Frontal cortex (tissue), 4 donors: ENCODE measurements around the gene PORCN. TPM values are rescaled to one million over a fixed set of nuclear protein-coding genes. Genes with fewer than 3 reads are reported as not detected.

Experiments used
- DNase-seq, 2 donors: peaks; one replicate each; pipeline ENCODE4 v3.0.0; 2012; ENCODE audit warnings: low spot score in 2 of 2
- FAIRE-seq: peaks from 2 replicates; lab custom pipeline; 2012; peaks lifted over from hg19 to GRCh38; lab: Jason Lieb, UNC
- total RNA-seq: library from RNA; depleted of rRNA; stranded (reverse); fragments of >200 nt; gene quantifications from one replicate; pipeline ENCODE4 v1.2.3, GENCODE V29; 2014
- donor health status: control.
- donor health status: control.
- donor health status: control.

Gene PORCN
- total RNA-seq, 1 donor from 2014 or later: 7.3 TPM

GRCh38 chrX:48475774-48476577, 32.8 kb upstream of the PORCN start, which contains the start of gene FTSJ1:
Gene FTSJ1, plus strand, starts transcription at chrX:48476199. Its CDS starts 1,849 bp downstream, at chrX:48478048.
- no peak for FAIRE-seq

GRCh38 chrX:48476919-48477318, 31.9 kb upstream of the PORCN start:
- DNase-seq (no peak), FAIRE-seq (no peak)

More at GRCh38 chrX:48475774-48476577, 32.8 kb upstream of the PORCN start, which contains the start of gene FTSJ1:
- DNase-seq: peak; percentile 72 to 76

- no peak for DNase-seq
- FAIRE-seq: no peak
These were observed 30.6 kb upstream of the PORCN start for GRCh38 chrX:48477960-48478755.

GRCh38 chrX:48478806-48479205, 30.0 kb upstream of the PORCN start:
- FAIRE-seq: no peak
- no peak for DNase-seq

GRCh38 chrX:48480142-48480541, 28.6 kb upstream of the PORCN start:
- FAIRE-seq: no peak
- no peak for DNase-seq

- no peak for FAIRE-seq
- no peak for DNase-seq
These were observed 28.2 kb upstream of the PORCN start for GRCh38 chrX:48480583-48480982.

- FAIRE-seq (no peak), DNase-seq (no peak)
These were observed 26.3 kb upstream of the PORCN start for GRCh38 chrX:48482526-48482925.

GRCh38 chrX:48487362-48487798, 21.4 kb upstream of the PORCN start:
- DNase-seq: no peak
- no peak for FAIRE-seq

GRCh38 chrX:48488034-48488433, 20.8 kb upstream of the PORCN start:
- DNase-seq (no peak), FAIRE-seq (no peak)

- DNase-seq (no peak), FAIRE-seq (no peak)
These were observed 19.5 kb upstream of the PORCN start for GRCh38 chrX:48489296-48489695.

GRCh38 chrX:48489892-48490291, 18.9 kb upstream of the PORCN start:
- DNase-seq (no peak), FAIRE-seq (no peak)

GRCh38 chrX:48490661-48491060, 18.1 kb upstream of the PORCN start:
- FAIRE-seq: no peak
- no peak for DNase-seq

- FAIRE-seq (no peak), DNase-seq (no peak)
These were observed 17.0 kb upstream of the PORCN start for GRCh38 chrX:48491809-48492208.

GRCh38 chrX:48492293-48492910, 16.4 kb upstream of the PORCN start:
- DNase-seq: no peak
- no peak for FAIRE-seq

- no peak for FAIRE-seq
- no peak for DNase-seq
These were observed 14.9 kb upstream of the PORCN start for GRCh38 chrX:48493890-48494364.

GRCh38 chrX:48496660-48497059, 12.1 kb upstream of the PORCN start:
- no peak for DNase-seq
- no peak for FAIRE-seq

GRCh38 chrX:48497871-48498270, 10.9 kb upstream of the PORCN start:
- FAIRE-seq (no peak), DNase-seq (no peak)

- DNase-seq (no peak), FAIRE-seq (no peak)
These were observed 10.4 kb upstream of the PORCN start for GRCh38 chrX:48498374-48498809.

GRCh38 chrX:48504261-48504660, 4.5 kb upstream of the PORCN start:
- FAIRE-seq: no peak
- no peak for DNase-seq

- FAIRE-seq: no peak
- no peak for DNase-seq
These were observed 3.3 kb upstream of the PORCN start for GRCh38 chrX:48505481-48505880.
